ACHN (cell line): ENCODE results near the gene TMEM163.

Experiments
- DNase-seq: peaks from one replicate; pipeline ENCODE4 v3.0.0-alpha.2; 2015
- in situ Hi-C: cut with HindIII; loops from 2 replicates; pipeline ENCODE4 v1.10.0; 2017; ENCODE audit warnings: low sequenced_read_pairs, low pct_ligation_motif_present, low pct_unique_long_range_greater_than_20kb

The TMEM163 gene

GRCh38 chr2:134460583-134460998, 258.2 kb downstream of the TMEM163 start:
- DNase-seq, result peak; percentile 64
- in situ Hi-C loops, result loop anchor here (25.0 kb wide), 1 partner anchor 427 kb away; no protein-coding TSS in a partner anchor

GRCh38 chr2:134459706-134460406, 258.9 kb downstream of the TMEM163 start:
- in situ Hi-C loops, result loop anchor here (25.0 kb wide), 1 partner anchor 427 kb away; no protein-coding TSS in a partner anchor
- no peak for DNase-seq

GRCh38 chr2:134458950-134459349, 259.9 kb downstream of the TMEM163 start:
- in situ Hi-C loops, result loop anchor here (25.0 kb wide), 1 partner anchor 428 kb away; no protein-coding TSS in a partner anchor
- no peak for DNase-seq

- in situ Hi-C loops, result loop anchor here (25.0 kb wide), 1 partner anchor 429 kb away; no protein-coding TSS in a partner anchor
- DNase-seq, result no peak
Measured at GRCh38 chr2:134458473-134458853, 260.3 kb downstream of the TMEM163 start.

GRCh38 chr2:134457765-134458472, 260.9 kb downstream of the TMEM163 start:
- no peak for DNase-seq
- in situ Hi-C loops, result loop anchor here (25.0 kb wide), 1 partner anchor 429 kb away; no protein-coding TSS in a partner anchor

GRCh38 chr2:134457353-134457752, 261.4 kb downstream of the TMEM163 start:
- in situ Hi-C loops, result loop anchor here (25.0 kb wide), 1 partner anchor 430 kb away; no protein-coding TSS in a partner anchor
- DNase-seq, result no peak

- DNase-seq, result no peak
- in situ Hi-C loops, result loop anchor here (25.0 kb wide), 1 partner anchor 432 kb away; no protein-coding TSS in a partner anchor
Measured at GRCh38 chr2:134455426-134455825, 263.4 kb downstream of the TMEM163 start.

GRCh38 chr2:134454931-134455330, 263.9 kb downstream of the TMEM163 start:
- in situ Hi-C loops, result loop anchor here (25.0 kb wide), 1 partner anchor 432 kb away; no protein-coding TSS in a partner anchor

GRCh38 chr2:134454426-134454825, 264.4 kb downstream of the TMEM163 start:
- DNase-seq, result no peak
- in situ Hi-C loops, result loop anchor here (25.0 kb wide), 1 partner anchor 433 kb away; no protein-coding TSS in a partner anchor

More at GRCh38 chr2:134454931-134455330, 263.9 kb downstream of the TMEM163 start:
- DNase-seq, result no peak

GRCh38 chr2:134453973-134454372, 264.8 kb downstream of the TMEM163 start:
- in situ Hi-C loops, result loop anchor here (25.0 kb wide), 1 partner anchor 433 kb away; no protein-coding TSS in a partner anchor
- DNase-seq, result no peak

- in situ Hi-C loops, result loop anchor here (25.0 kb wide), 1 partner anchor 434 kb away; no protein-coding TSS in a partner anchor
Measured at GRCh38 chr2:134453476-134453875, 265.3 kb downstream of the TMEM163 start.

GRCh38 chr2:134452042-134452733, 266.6 kb downstream of the TMEM163 start:
- in situ Hi-C loops, result loop anchor here (25.0 kb wide), 1 partner anchor 435 kb away; no protein-coding TSS in a partner anchor
- no peak for DNase-seq

More at GRCh38 chr2:134453476-134453875, 265.3 kb downstream of the TMEM163 start:
- DNase-seq, result no peak

- in situ Hi-C loops, result loop anchor here (25.0 kb wide), 1 partner anchor 436 kb away; no protein-coding TSS in a partner anchor
- no peak for DNase-seq
Measured at GRCh38 chr2:134451347-134451630, 267.5 kb downstream of the TMEM163 start.

GRCh38 chr2:134449751-134450513, 268.9 kb downstream of the TMEM163 start:
- no peak for DNase-seq
- in situ Hi-C loops, result loop anchor here (25.0 kb wide), 1 partner anchor 437 kb away; no protein-coding TSS in a partner anchor

- in situ Hi-C loops, result no loop called here
- no peak for DNase-seq
Measured at GRCh38 chr2:134449157-134449556, 269.6 kb downstream of the TMEM163 start.

- no peak for DNase-seq
- in situ Hi-C loops, result no loop called here
Measured at GRCh38 chr2:134448650-134449049, 270.1 kb downstream of the TMEM163 start.

GRCh38 chr2:134447669-134448068, 271.1 kb downstream of the TMEM163 start:
- in situ Hi-C loops, result no loop called here
- no peak for DNase-seq
